ENCODE data around the gene NDUFB8.

The NDUFB8 gene

GRCh38 chr10:100506596-100507356 is 22.9 kb downstream of the NDUFB8 start:
- no peak for DNase-seq (ENCODE audit: low spot score)

GRCh38 chr10:100505164-100505563 is 24.5 kb downstream of the NDUFB8 start:
- no peak for DNase-seq (ENCODE audit: low spot score)

GRCh38 chr10:100504096-100504495 is 25.6 kb downstream of the NDUFB8 start:
- DNase-seq (ENCODE audit: low spot score): no peak

- no peak for DNase-seq (ENCODE audit: low spot score)
Observed at GRCh38 chr10:100502926-100503494, 26.7 kb downstream of the NDUFB8 start.

- DNase-seq (ENCODE audit: low spot score): no peak
Observed at GRCh38 chr10:100501423-100501822, 28.2 kb downstream of the NDUFB8 start.

GRCh38 chr10:100498059-100498458 is 31.6 kb downstream of the NDUFB8 start:
- no peak for DNase-seq (ENCODE audit: low spot score)

- DNase-seq (ENCODE audit: low spot score): no peak
Observed at GRCh38 chr10:100496567-100496966, 33.1 kb downstream of the NDUFB8 start.

- no peak for DNase-seq (ENCODE audit: low spot score)
Observed at GRCh38 chr10:100490531-100490930, 39.1 kb downstream of the NDUFB8 start.

GRCh38 chr10:100489396-100489795 is 40.3 kb downstream of the NDUFB8 start:
- no peak for DNase-seq (ENCODE audit: low spot score)

GRCh38 chr10:100487529-100487928 is 42.1 kb downstream of the NDUFB8 start:
- DNase-seq (ENCODE audit: low spot score): no peak

- no peak for DNase-seq (ENCODE audit: low spot score)
Observed at GRCh38 chr10:100485801-100486495, 43.7 kb downstream of the NDUFB8 start.

GRCh38 chr10:100485366-100485765 is 44.3 kb downstream of the NDUFB8 start:
- no peak for DNase-seq (ENCODE audit: low spot score)

GRCh38 chr10:100483876-100484666 is 45.6 kb downstream of the NDUFB8 start:
- no peak for DNase-seq (ENCODE audit: low spot score)

GRCh38 chr10:100482834-100483185 is 46.9 kb downstream of the NDUFB8 start:
- DNase-seq (ENCODE audit: low spot score): no peak

- DNase-seq (ENCODE audit: low spot score): peak; percentile 64
Observed at GRCh38 chr10:100482181-100482833, 47.4 kb downstream of the NDUFB8 start.

GRCh38 chr10:100481462-100482081 is 48.1 kb downstream of the NDUFB8 start:
- peak; percentile 95 for DNase-seq (ENCODE audit: low spot score)

- DNase-seq (ENCODE audit: low spot score): no peak
Observed at GRCh38 chr10:100480002-100480401, 49.7 kb downstream of the NDUFB8 start.

- DNase-seq (ENCODE audit: low spot score): no peak
Observed at GRCh38 chr10:100479037-100479436, 50.6 kb downstream of the NDUFB8 start.

- no peak for DNase-seq (ENCODE audit: low spot score)
Observed at GRCh38 chr10:100477970-100478369, 51.7 kb downstream of the NDUFB8 start.
